Kidney (tissue), 14 donors: ENCODE data around the gene GRID1. TPM values are rescaled to one million over a fixed set of nuclear protein-coding genes. Genes with fewer than 3 reads are reported as not detected.

Experiments
- DNase-seq, 5 donors: peaks; one replicate each; pipeline ENCODE4 v3.0.0-alpha.2; 2013 to 2020
- FAIRE-seq: peaks from 2 replicates; lab custom pipeline; 2012; peaks lifted over from hg19 to GRCh38; lab: Jason Lieb, UNC
- H3K27ac ChIP-seq, 2 donors: one replicate each; pipeline ENCODE4 v1.7.0; 2013; ENCODE audit warnings: low read depth in 2 of 2, low read length in 2 of 2, inconsistent platforms in 1 of 2
- H3K27me3 ChIP-seq: one replicate; pipeline ENCODE4 v1.7.1; 2013; ENCODE audit warnings: low read length, inconsistent platforms; ENCODE audit not compliant: control insufficient read depth, insufficient read depth
- H3K36me3 ChIP-seq, 3 donors: one replicate each; pipeline versions ENCODE4 v1.7.0 to v1.7.1; 2013; ENCODE audit warnings: low read length in 3 of 3, control low read depth in 1 of 3, inconsistent platforms in 1 of 3; ENCODE audit not compliant: insufficient read depth in 3 of 3, control insufficient read depth in 2 of 3
- H3K4me1 ChIP-seq, 3 donors: one replicate each; pipeline versions ENCODE4 v1.7.0 to v1.7.1; 2013; ENCODE audit warnings: low read length in 3 of 3, inconsistent platforms in 1 of 3, low read depth in 1 of 3; ENCODE audit not compliant: control insufficient read depth in 2 of 3, insufficient read depth in 2 of 3
- H3K4me3 ChIP-seq, 3 donors: one replicate each; pipeline versions ENCODE4 v1.7.0 to v1.8.1; 2013; ENCODE audit warnings: low read length in 3 of 3, control low read depth in 1 of 3, inconsistent platforms in 1 of 3
- H3K9ac ChIP-seq, 3 donors: one replicate each; pipeline versions ENCODE4 v1.7.0 to v1.7.1; 2013; ENCODE audit warnings: low read length in 3 of 3, control low read depth in 1 of 3, inconsistent platforms in 1 of 3
- H3K9me3 ChIP-seq, 3 donors: one replicate each; pipeline versions ENCODE4 v1.7.0 to v1.7.1; 2013; ENCODE audit warnings: low read length in 3 of 3, control low read depth in 1 of 3, inconsistent platforms in 1 of 3; ENCODE audit not compliant: control insufficient read depth in 2 of 3, insufficient read depth in 1 of 3
- CTCF ChIP-seq: IDR thresholded peaks from 3 replicates; pipeline ENCODE4 v1.5.1; 2012; ENCODE audit warnings: mild to moderate bottlenecking, moderate library complexity, borderline replicate concordance; ENCODE audit not compliant: insufficient read depth; ENCODE audit errors: extremely low read depth
- intact Hi-C: fragments of 100-400 bp; cut with DNase I; formaldehyde crosslinking; loops from one replicate; pipeline ENCODE4 v1.11.1; 2022
- polyA plus RNA-seq: library from polyadenylated mRNA; stranded (reverse); fragments of 350-450 nt; fragmentation: Illumina TruSeq; extraction: RNeasy Lipid Tissue Mini Kit (QIAGEN cat#74804); gene quantifications from one replicate; pipeline ENCODE4 v1.2.3, GENCODE V29; 2014; ENCODE audit warnings: low read depth, low replicate concordance; ENCODE audit not compliant: insufficient read depth
- total RNA-seq: library from RNA; stranded (reverse); fragmentation: NEBNext Ultra II Directional; extraction: Animal tissue kit (Norgen Biotek cat#: 25700); gene quantifications from one replicate; pipeline ENCODE4 v1.2.1, GENCODE V29; 2021
- donor health status: control.
- donor health status: control.
- donor health status: control.
- donor health status: control.
- donor health status: control.
- donor health status: DM: yes; HTN: yes; CAD: no.
- donor health status: Normal renal cell carcinoma (clear cell type).

Gene GRID1
- total and polyA plus RNA-seq, 2 donors from 2014 or later, result 0.37 to 1.4 TPM

GRCh38 chr10:85810674-85811073 is 555.9 kb downstream of the GRID1 start:
- Histone ChIP-seq H3K36me3 (no peaks in the 10 kb centered on the region), H3K9ac (no peak overlapping the region), H3K27ac (no peak overlapping the region), H3K4me1 (no peaks in the 10 kb centered on the region), H3K4me3 (no peak overlapping the region), H3K9me3 (peaks cover 0 to 8% (median 0%) of the 10 kb centered on the region in 3 donors), H3K27me3 (no peaks in the 10 kb centered on the region)
- intact Hi-C loops, result no loop called here
- no peak for TF ChIP-seq CTCF
- FAIRE-seq (no peak), DNase-seq (no peak)

- FAIRE-seq (no peak), DNase-seq (no peak)
- Histone ChIP-seq H3K9ac (no peak overlapping the region), H3K4me1 (no peaks in the 10 kb centered on the region), H3K36me3 (no peaks in the 10 kb centered on the region), H3K27ac (no peak overlapping the region), H3K4me3 (no peak overlapping the region), H3K27me3 (no peaks in the 10 kb centered on the region), H3K9me3 (no peaks in the 10 kb centered on the region)
- TF ChIP-seq CTCF, result no peak
- intact Hi-C loops, result no loop called here
Measured at GRCh38 chr10:85795460-85795859, 571.1 kb downstream of the GRID1 start.

GRCh38 chr10:85794553-85794952 is 572.0 kb downstream of the GRID1 start:
- no peak overlapping the region for H3K27ac ChIP-seq
- H3K9me3 ChIP-seq, result no peaks in the 10 kb centered on the region
- no peak for TF ChIP-seq CTCF
- DNase-seq (no peak), FAIRE-seq (no peak)
- H3K36me3 ChIP-seq, result no peaks in the 10 kb centered on the region
- H3K4me3 ChIP-seq, result no peak overlapping the region
- H3K27me3 ChIP-seq, result no peaks in the 10 kb centered on the region
- no peaks in the 10 kb centered on the region for H3K4me1 ChIP-seq
- no peak overlapping the region for H3K9ac ChIP-seq
- intact Hi-C loops, result no loop called here

- Histone ChIP-seq H3K9me3 (no peaks in the 10 kb centered on the region), H3K9ac (no peak overlapping the region), H3K27ac (no peak overlapping the region), H3K27me3 (no peaks in the 10 kb centered on the region), H3K4me1 (no peaks in the 10 kb centered on the region), H3K36me3 (no peaks in the 10 kb centered on the region), H3K4me3 (no peak overlapping the region)
- FAIRE-seq, result no peak
- TF ChIP-seq CTCF, result no peak
- no peak for DNase-seq
- intact Hi-C loops, result no loop called here
Measured at GRCh38 chr10:85792533-85792858, 574.1 kb downstream of the GRID1 start.
